GM13977 (cell line): ENCODE data around the gene SLC26A6.

ENCODE experiments used
- DNase-seq: peaks from one replicate; pipeline ENCODE4 v3.0.0; 2012; ENCODE audit warnings: low spot score
- CTCF ChIP-seq: IDR thresholded peaks from 2 replicates; pipeline ENCODE4 v1.5.1; 2012; ENCODE audit warnings: mild to moderate bottlenecking, control low read depth; ENCODE audit not compliant: insufficient read depth; ENCODE audit errors: extremely low read depth, missing control alignments
- in situ Hi-C: fragments of 300-500 bp; cut with MboI; formaldehyde crosslinking; loops from one replicate; pipeline ENCODE4 v1.12.0; 2022; ENCODE audit warnings: low sequenced_read_pairs, low pct_unique_long_range_greater_than_20kb, mixed read lengths, inconsistent platforms; ENCODE audit not compliant: unreplicated experiment

The SLC26A6 gene

GRCh38 chr3:48588230-48588629, 47.0 kb downstream of the SLC26A6 start:
- no peak for DNase-seq
- no peak for TF ChIP-seq CTCF
- in situ Hi-C loops: no loop called here

GRCh38 chr3:48587686-48588085, 47.6 kb downstream of the SLC26A6 start:
- no peak for DNase-seq
- in situ Hi-C loops: no loop called here
- no peak for TF ChIP-seq CTCF

GRCh38 chr3:48585411-48585810, 49.9 kb downstream of the SLC26A6 start:
- TF ChIP-seq CTCF: no peak
- no peak for DNase-seq
- in situ Hi-C loops: no loop called here

GRCh38 chr3:48584836-48585235, 50.4 kb downstream of the SLC26A6 start:
- TF ChIP-seq CTCF: no peak
- in situ Hi-C loops: no loop called here
- no peak for DNase-seq

GRCh38 chr3:48581621-48582481, 53.4 kb downstream of the SLC26A6 start:
- DNase-seq: no peak
- in situ Hi-C loops: no loop called here
- no peak for TF ChIP-seq CTCF

- no peak for TF ChIP-seq CTCF
- in situ Hi-C loops: no loop called here
Observed at GRCh38 chr3:48576647-48577046, 58.6 kb downstream of the SLC26A6 start.

More at GRCh38 chr3:48576647-48577046, 58.6 kb downstream of the SLC26A6 start:
- no peak for DNase-seq
